ENCODE data around the gene POTEG.
"Not testable (repeated sequence)": the region's sequence is repeated elsewhere in the genome, so short reads cannot be mapped to it uniquely, and the experiment has no call there.

Gene POTEG
- long read RNA-seq, result 0 reads

- DNase-seq (ENCODE audit: low read depth in 1 of 2, low spot score in 1 of 2); H3K4me3 ChIP-seq (replicated peaks; ENCODE audit: insufficient read depth, low read length); H3K27me3 ChIP-seq (ENCODE audit: insufficient read depth, poor library complexity, severe bottlenecking); H3K27ac ChIP-seq (replicated peaks): not testable (repeated sequence)
Observed at GRCh38 chr14:19434241-19434640, at the start of gene POTEG. TSS of gene POTEG (minus strand) at chr14:19434341. CDS start at chr14:19434289, 52 bp downstream.

GRCh38 chr14:19482093-19482492 is 48.0 kb upstream of the POTEG start:
- H3K27me3 ChIP-seq (ENCODE audit: insufficient read depth, poor library complexity, severe bottlenecking); H3K4me3 ChIP-seq (replicated peaks; ENCODE audit: insufficient read depth, low read length); DNase-seq (ENCODE audit: low read depth in 1 of 2, low spot score in 1 of 2); H3K27ac ChIP-seq (replicated peaks): not testable (repeated sequence)

GRCh38 chr14:19481421-19481820 is 47.3 kb upstream of the POTEG start:
- not testable (repeated sequence) for DNase-seq (ENCODE audit: low read depth in 1 of 2, low spot score in 1 of 2); H3K4me3 ChIP-seq (replicated peaks; ENCODE audit: insufficient read depth, low read length); H3K27me3 ChIP-seq (ENCODE audit: insufficient read depth, poor library complexity, severe bottlenecking); H3K27ac ChIP-seq (replicated peaks)

GRCh38 chr14:19480491-19480890 is 46.4 kb upstream of the POTEG start:
- not testable (repeated sequence) for H3K4me3 ChIP-seq (replicated peaks; ENCODE audit: insufficient read depth, low read length); H3K27ac ChIP-seq (replicated peaks); DNase-seq (ENCODE audit: low read depth in 1 of 2, low spot score in 1 of 2); H3K27me3 ChIP-seq (ENCODE audit: insufficient read depth, poor library complexity, severe bottlenecking)

- DNase-seq (ENCODE audit: low read depth in 1 of 2, low spot score in 1 of 2); H3K4me3 ChIP-seq (replicated peaks; ENCODE audit: insufficient read depth, low read length); H3K27ac ChIP-seq (replicated peaks); H3K27me3 ChIP-seq (ENCODE audit: insufficient read depth, poor library complexity, severe bottlenecking): not testable (repeated sequence)
Observed at GRCh38 chr14:19445761-19446160, 11.6 kb upstream of the POTEG start.

GRCh38 chr14:19439826-19440225 is 5.7 kb upstream of the POTEG start:
- DNase-seq (ENCODE audit: low read depth in 1 of 2, low spot score in 1 of 2); H3K4me3 ChIP-seq (replicated peaks; ENCODE audit: insufficient read depth, low read length); H3K27me3 ChIP-seq (ENCODE audit: insufficient read depth, poor library complexity, severe bottlenecking); H3K27ac ChIP-seq (replicated peaks): not testable (repeated sequence)

GRCh38 chr14:19439219-19439618 is 5.1 kb upstream of the POTEG start:
- DNase-seq (ENCODE audit: low read depth in 1 of 2, low spot score in 1 of 2); H3K4me3 ChIP-seq (replicated peaks; ENCODE audit: insufficient read depth, low read length); H3K27me3 ChIP-seq (ENCODE audit: insufficient read depth, poor library complexity, severe bottlenecking): not testable (repeated sequence)

GRCh38 chr14:19437126-19437443 is 2.9 kb upstream of the POTEG start:
- not testable (repeated sequence) for H3K27ac ChIP-seq (replicated peaks); H3K27me3 ChIP-seq (ENCODE audit: insufficient read depth, poor library complexity, severe bottlenecking); DNase-seq (ENCODE audit: low read depth in 1 of 2, low spot score in 1 of 2); H3K4me3 ChIP-seq (replicated peaks; ENCODE audit: insufficient read depth, low read length)

More at GRCh38 chr14:19439219-19439618, 5.1 kb upstream of the POTEG start:
- not testable (repeated sequence) for H3K27ac ChIP-seq (replicated peaks)

GRCh38 chr14:19436311-19437125 is 2.4 kb upstream of the POTEG start:
- not testable (repeated sequence) for H3K27ac ChIP-seq (replicated peaks); DNase-seq (ENCODE audit: low read depth in 1 of 2, low spot score in 1 of 2); H3K4me3 ChIP-seq (replicated peaks; ENCODE audit: insufficient read depth, low read length)

GRCh38 chr14:19435852-19436251 is 1.7 kb upstream of the POTEG start:
- not testable (repeated sequence) for H3K27ac ChIP-seq (replicated peaks); DNase-seq (ENCODE audit: low read depth in 1 of 2, low spot score in 1 of 2); H3K4me3 ChIP-seq (replicated peaks; ENCODE audit: insufficient read depth, low read length); H3K27me3 ChIP-seq (ENCODE audit: insufficient read depth, poor library complexity, severe bottlenecking)

More at GRCh38 chr14:19436311-19437125, 2.4 kb upstream of the POTEG start:
- not testable (repeated sequence) for H3K27me3 ChIP-seq (ENCODE audit: insufficient read depth, poor library complexity, severe bottlenecking)

GRCh38 chr14:19434891-19435290 is 750 bp upstream of the POTEG start:
- DNase-seq (ENCODE audit: low read depth in 1 of 2, low spot score in 1 of 2); H3K4me3 ChIP-seq (replicated peaks; ENCODE audit: insufficient read depth, low read length); H3K27me3 ChIP-seq (ENCODE audit: insufficient read depth, poor library complexity, severe bottlenecking); H3K27ac ChIP-seq (replicated peaks): not testable (repeated sequence)

GRCh38 chr14:19433765-19434164 is 376 bp downstream of the POTEG start:
- not testable (repeated sequence) for H3K27ac ChIP-seq (replicated peaks); H3K4me3 ChIP-seq (replicated peaks; ENCODE audit: insufficient read depth, low read length); DNase-seq (ENCODE audit: low read depth in 1 of 2, low spot score in 1 of 2); H3K27me3 ChIP-seq (ENCODE audit: insufficient read depth, poor library complexity, severe bottlenecking)

GRCh38 chr14:19408519-19408918 is 25.6 kb downstream of the POTEG start:
- not testable (repeated sequence) for H3K4me3 ChIP-seq (replicated peaks; ENCODE audit: insufficient read depth, low read length); H3K27me3 ChIP-seq (ENCODE audit: insufficient read depth, poor library complexity, severe bottlenecking); DNase-seq (ENCODE audit: low read depth in 1 of 2, low spot score in 1 of 2); H3K27ac ChIP-seq (replicated peaks)

- not testable (repeated sequence) for DNase-seq (ENCODE audit: low read depth in 1 of 2, low spot score in 1 of 2); H3K27me3 ChIP-seq (ENCODE audit: insufficient read depth, poor library complexity, severe bottlenecking); H3K27ac ChIP-seq (replicated peaks); H3K4me3 ChIP-seq (replicated peaks; ENCODE audit: insufficient read depth, low read length)
Observed at GRCh38 chr14:19402097-19402496, 32.0 kb downstream of the POTEG start.

GRCh38 chr14:19394727-19395126 is 39.4 kb downstream of the POTEG start:
- not testable (repeated sequence) for DNase-seq (ENCODE audit: low read depth in 1 of 2, low spot score in 1 of 2); H3K27ac ChIP-seq (replicated peaks); H3K4me3 ChIP-seq (replicated peaks; ENCODE audit: insufficient read depth, low read length); H3K27me3 ChIP-seq (ENCODE audit: insufficient read depth, poor library complexity, severe bottlenecking)

All from HL-60 (cell line).